ENCODE data around the gene SH3BP4. TPM values are rescaled to one million over a fixed set of nuclear protein-coding genes. Genes with fewer than 3 reads are reported as not detected.

Gene SH3BP4
- polyA plus RNA-seq, 2 of the 4 experiments (the other 2 are of a cell fraction), result 22.6 to 35.7 TPM

GRCh38 chr2:234970477-234970882 lies 18.7 kb downstream of the SH3BP4 start:
- H3K4me1 ChIP-seq, result peaks cover 46% of the 10 kb centered on the region
- no peak for DNase-seq (ENCODE audit: low read depth in 1 of 2, low spot score in 1 of 2)
- H3K27ac ChIP-seq, result peak overlapping the region; percentile 24 to 70; a peak in 4 of 6 replicates
- POLR2A ChIA-PET, result no interaction called here
- CTCF ChIA-PET, result interaction anchor here (0.7 to 1.5 kb wide), 4 partner anchors 11 to 587 kb away, joined by 3 to 7 read pairs (median 4); no protein-coding TSS in a partner anchor
- peak overlapping the region; percentile 36 for H3K4me2 ChIP-seq
- no peaks in the 10 kb centered on the region for H3K9me3 ChIP-seq
- WGBS (ENCODE audit: missing lambda C conversion rate), result 66% methylated on average over 13 of the region's 13 CpGs
- no peak for TF ChIP-seq BHLHE40 (IDR thresholded peaks at IDR 0.05; ENCODE audit: low read depth, low read length)
- no peak for TF ChIP-seq FOSB (CRISPR knock-in tag; IDR thresholded peaks at IDR 0.05)
- TF ChIP-seq ELK1 (IDR thresholded peaks at IDR 0.05; ENCODE audit: low read depth, low read length), result no peak
- TF ChIP-seq CBX2 (IDR thresholded peaks at IDR 0.05; ENCODE audit: borderline replicate concordance, low read depth), result no peak
- TF ChIP-seq JUNB (IDR thresholded peaks at IDR 0.05), result peak; percentile 29; the same call in 1 of the 2 replicates
- peak in 1 of 2 experiments; percentile 37; a peak in 1 of 5 replicates for TF ChIP-seq EP300 (IDR thresholded peaks at IDR 0.05)
- no peak for TF ChIP-seq PBX3 (IDR thresholded peaks at IDR 0.05)
- TF ChIP-seq MYC (IDR thresholded peaks at IDR 0.05; ENCODE audit: borderline replicate concordance, low read length), result no peak
- TF ChIP-seq FOSL2 (IDR thresholded peaks at IDR 0.05), result peak; percentile 27; the same call in 1 of the 2 replicates
- TF ChIP-seq FOSL2 (CRISPR knock-in tag; IDR thresholded peaks at IDR 0.05), result peak; percentile 61; the same call in 1 of the 2 replicates
- peak in 1 of 2 experiments; percentile 32; a peak in 1 of 5 replicates for TF ChIP-seq JUN (IDR thresholded peaks at IDR 0.05)
- H3K4me3 ChIP-seq, result no peak overlapping the region
- peak; percentile 17 to 40; a peak in 3 of 6 replicates for ATAC-seq
- FAIRE-seq, result no peak

- ATAC-seq (no peak), FAIRE-seq (no peak), DNase-seq (ENCODE audit: low read depth in 1 of 2, low spot score in 1 of 2) (no peak)
- CTCF ChIA-PET, result interaction anchor here (1.1 to 1.5 kb wide), 3 partner anchors 10 to 91 kb away, joined by 3 to 7 read pairs (median 3); no protein-coding TSS in a partner anchor
- Histone ChIP-seq H3K27ac (peak overlapping the region in 1 of 2 experiments; percentile 25; a peak in 1 of 6 replicates), H3K4me2 (no peak overlapping the region), H3K4me3 (no peak overlapping the region), H3K9me3 (no peaks in the 10 kb centered on the region), H3K4me1 (peaks cover 53% of the 10 kb centered on the region)
- POLR2A ChIA-PET, result no interaction called here
- no peak for TF ChIP-seq HOXB5 (CRISPR knock-in tag; IDR thresholded peaks at IDR 0.05)
- no peak for TF ChIP-seq HDAC2 (IDR thresholded peaks at IDR 0.05)
- TF ChIP-seq CHD4 (IDR thresholded peaks at IDR 0.05; ENCODE audit: borderline replicate concordance), result no peak
- no peak for TF ChIP-seq MAX (IDR thresholded peaks at IDR 0.05)
- no peak for TF ChIP-seq KDM5A (IDR thresholded peaks at IDR 0.05)
- TF ChIP-seq, protein P1, sequence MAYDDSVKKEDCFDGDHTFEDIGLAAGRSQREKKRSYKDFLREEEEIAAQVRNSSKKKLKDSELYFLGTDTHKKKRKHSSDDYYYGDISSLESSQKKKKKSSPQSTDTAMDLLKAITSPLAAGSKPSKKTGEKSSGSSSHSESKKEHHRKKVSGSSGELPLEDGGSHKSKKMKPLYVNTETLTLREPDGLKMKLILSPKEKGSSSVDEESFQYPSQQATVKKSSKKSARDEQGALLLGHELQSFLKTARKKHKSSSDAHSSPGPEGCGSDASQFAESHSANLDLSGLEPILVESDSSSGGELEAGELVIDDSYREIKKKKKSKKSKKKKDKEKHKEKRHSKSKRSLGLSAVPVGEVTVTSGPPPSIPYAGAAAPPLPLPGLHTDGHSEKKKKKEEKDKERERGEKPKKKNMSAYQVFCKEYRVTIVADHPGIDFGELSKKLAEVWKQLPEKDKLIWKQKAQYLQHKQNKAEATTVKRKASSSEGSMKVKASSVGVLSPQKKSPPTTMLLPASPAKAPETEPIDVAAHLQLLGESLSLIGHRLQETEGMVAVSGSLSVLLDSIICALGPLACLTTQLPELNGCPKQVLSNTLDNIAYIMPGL (CRISPR knock-in tag; IDR thresholded peaks at IDR 0.05; ENCODE audit: borderline replicate concordance), result no peak
- TF ChIP-seq ZFP36 (IDR thresholded peaks at IDR 0.05; ENCODE audit: borderline replicate concordance, partially characterized antibody), result no peak
- TF ChIP-seq, protein P2, sequence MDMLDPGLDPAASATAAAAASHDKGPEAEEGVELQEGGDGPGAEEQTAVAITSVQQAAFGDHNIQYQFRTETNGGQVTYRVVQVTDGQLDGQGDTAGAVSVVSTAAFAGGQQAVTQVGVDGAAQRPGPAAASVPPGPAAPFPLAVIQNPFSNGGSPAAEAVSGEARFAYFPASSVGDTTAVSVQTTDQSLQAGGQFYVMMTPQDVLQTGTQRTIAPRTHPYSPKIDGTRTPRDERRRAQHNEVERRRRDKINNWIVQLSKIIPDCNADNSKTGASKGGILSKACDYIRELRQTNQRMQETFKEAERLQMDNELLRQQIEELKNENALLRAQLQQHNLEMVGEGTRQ (IDR thresholded peaks at IDR 0.05), result no peak
- no peak for TF ChIP-seq NFE2L2 (conservative IDR thresholded peaks at IDR 0.05; ENCODE audit: low read length)
- no peak for TF ChIP-seq NPAS2 (CRISPR knock-in tag; IDR thresholded peaks at IDR 0.05; ENCODE audit: borderline replicate concordance)
- TF ChIP-seq POLR2A (IDR thresholded peaks at IDR 0.05; ENCODE audit: low read length), result no peak
- no peak for TF ChIP-seq ZSCAN20 (CRISPR knock-in tag; IDR thresholded peaks at IDR 0.05)
- no peak for TF ChIP-seq RFX5 (IDR thresholded peaks at IDR 0.05)
- no peak for TF ChIP-seq RAD21 (conservative IDR thresholded peaks at IDR 0.05 in 1 of 2, IDR thresholded peaks at IDR 0.05 in 1 of 2)
- TF ChIP-seq, protein P3, sequence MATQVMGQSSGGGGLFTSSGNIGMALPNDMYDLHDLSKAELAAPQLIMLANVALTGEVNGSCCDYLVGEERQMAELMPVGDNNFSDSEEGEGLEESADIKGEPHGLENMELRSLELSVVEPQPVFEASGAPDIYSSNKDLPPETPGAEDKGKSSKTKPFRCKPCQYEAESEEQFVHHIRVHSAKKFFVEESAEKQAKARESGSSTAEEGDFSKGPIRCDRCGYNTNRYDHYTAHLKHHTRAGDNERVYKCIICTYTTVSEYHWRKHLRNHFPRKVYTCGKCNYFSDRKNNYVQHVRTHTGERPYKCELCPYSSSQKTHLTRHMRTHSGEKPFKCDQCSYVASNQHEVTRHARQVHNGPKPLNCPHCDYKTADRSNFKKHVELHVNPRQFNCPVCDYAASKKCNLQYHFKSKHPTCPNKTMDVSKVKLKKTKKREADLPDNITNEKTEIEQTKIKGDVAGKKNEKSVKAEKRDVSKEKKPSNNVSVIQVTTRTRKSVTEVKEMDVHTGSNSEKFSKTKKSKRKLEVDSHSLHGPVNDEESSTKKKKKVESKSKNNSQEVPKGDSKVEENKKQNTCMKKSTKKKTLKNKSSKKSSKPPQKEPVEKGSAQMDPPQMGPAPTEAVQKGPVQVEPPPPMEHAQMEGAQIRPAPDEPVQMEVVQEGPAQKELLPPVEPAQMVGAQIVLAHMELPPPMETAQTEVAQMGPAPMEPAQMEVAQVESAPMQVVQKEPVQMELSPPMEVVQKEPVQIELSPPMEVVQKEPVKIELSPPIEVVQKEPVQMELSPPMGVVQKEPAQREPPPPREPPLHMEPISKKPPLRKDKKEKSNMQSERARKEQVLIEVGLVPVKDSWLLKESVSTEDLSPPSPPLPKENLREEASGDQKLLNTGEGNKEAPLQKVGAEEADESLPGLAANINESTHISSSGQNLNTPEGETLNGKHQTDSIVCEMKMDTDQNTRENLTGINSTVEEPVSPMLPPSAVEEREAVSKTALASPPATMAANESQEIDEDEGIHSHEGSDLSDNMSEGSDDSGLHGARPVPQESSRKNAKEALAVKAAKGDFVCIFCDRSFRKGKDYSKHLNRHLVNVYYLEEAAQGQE (IDR thresholded peaks at IDR 0.05), result no peak
- no peak for TF ChIP-seq EP300 (IDR thresholded peaks at IDR 0.05)
- TF ChIP-seq EHMT2 (IDR thresholded peaks at IDR 0.05; ENCODE audit: low read depth), result no peak
- TF ChIP-seq HEYL (CRISPR knock-in tag; IDR thresholded peaks at IDR 0.05), result no peak
- TF ChIP-seq BCL3 (IDR thresholded peaks at IDR 0.05), result no peak
- 91% methylated on average over 7 of the region's 7 CpGs for WGBS (ENCODE audit: missing lambda C conversion rate)
Measured at GRCh38 chr2:234971496-234971895, 19.7 kb downstream of the SH3BP4 start.

Measured in A549 (cell line).